ENCODE measurements around the gene BRME1. TPM values are rescaled to one million over a fixed set of nuclear protein-coding genes. Genes with fewer than 3 reads are reported as not detected.
A peak's percentile ranks its signal among the peaks of the same experiment; 100 is the strongest.

BRME1 gene
- total and polyA plus RNA-seq, 4 donors, result 1.8 to 3.1 (median 2.2) TPM

DNA sequence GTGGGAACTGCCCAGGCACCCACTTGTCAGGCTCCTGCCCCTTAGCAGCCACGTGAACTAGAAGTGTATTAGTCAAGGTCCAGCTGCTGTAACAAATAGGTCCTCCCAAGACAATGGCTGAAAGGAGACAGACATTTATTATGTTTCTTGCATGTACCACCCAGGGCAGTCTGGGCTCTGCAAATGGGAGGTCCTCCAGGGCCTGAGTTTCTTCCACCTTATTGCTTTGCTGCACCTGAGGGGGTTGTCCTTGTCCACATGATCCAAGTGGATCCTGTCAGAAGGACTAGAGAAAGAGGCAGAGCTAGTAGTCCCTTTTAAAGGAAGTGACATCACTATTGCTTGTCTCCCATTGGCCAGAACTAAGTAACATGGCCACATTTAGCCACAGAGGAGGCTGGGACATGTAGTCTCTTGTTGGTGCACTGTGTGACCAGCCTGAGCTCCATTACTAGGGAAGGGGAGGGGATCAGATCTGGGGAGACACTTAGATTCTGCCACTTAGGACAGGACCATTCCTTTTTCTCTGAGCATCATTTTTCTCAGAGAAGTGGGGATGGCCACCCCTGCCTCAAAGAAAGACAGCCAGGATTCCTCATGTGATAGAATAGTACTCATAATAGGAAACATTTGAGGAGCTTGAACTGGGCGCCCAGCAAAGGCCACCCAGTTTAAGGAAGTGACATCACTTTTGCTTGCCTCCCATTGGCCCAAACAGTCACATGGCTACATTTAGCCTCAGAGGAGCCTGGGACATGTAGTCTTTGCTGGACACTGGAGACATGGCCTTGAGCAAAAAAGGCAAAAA lies 15.2 kb upstream of the BRME1 start:
- intact Hi-C loops (cut with DNase I), result no loop called here
- Histone ChIP-seq H3K27ac (ENCODE audit: low read depth in 1 of 2, low read length in 2 of 2) (no peak overlapping the region), H3K36me3 (ENCODE audit: control insufficient read depth in 1 of 2, insufficient read depth in 2 of 2, low read length in 1 of 2) (peaks cover 0 to 15% of the 10 kb centered on the region in 2 donors), H3K4me1 (ENCODE audit: control insufficient read depth in 1 of 2, insufficient read depth in 2 of 2, low read length in 2 of 2) (no peaks in the 10 kb centered on the region), H3K9me3 (ENCODE audit: control insufficient read depth, low read length) (no peaks in the 10 kb centered on the region), H3K4me3 (ENCODE audit: low read length in 2 of 2) (no peak overlapping the region), H3K27me3 (ENCODE audit: control insufficient read depth in 1 of 2, insufficient read depth in 2 of 2, low read length in 1 of 2) (no peaks in the 10 kb centered on the region)
- no peak for DNase-seq
- 83 to 85% methylated on average over 2 of the region's 2 CpGs for WGBS, 2 donors
- ATAC-seq (ENCODE audit: low FRiP score), result no peak

DNA sequence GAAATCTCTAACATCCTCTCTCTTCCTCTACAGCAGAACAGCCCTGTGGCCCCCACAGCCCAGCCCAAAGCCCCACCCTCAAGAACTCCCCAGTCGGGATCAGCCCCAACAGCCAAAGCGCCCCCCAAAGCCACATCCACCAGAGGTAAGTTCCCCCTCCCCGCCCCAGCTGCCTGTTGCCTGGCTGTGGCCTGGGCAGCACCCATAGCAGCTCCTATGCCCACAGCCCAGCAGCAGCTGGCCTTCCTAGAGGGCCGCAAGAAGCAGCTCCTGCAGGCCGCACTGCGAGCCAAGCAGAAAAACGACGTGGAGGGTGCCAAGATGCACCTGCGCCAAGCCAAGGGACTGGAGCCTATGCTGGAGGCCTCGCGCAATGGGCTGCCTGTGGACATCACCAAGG lies 14.6 kb upstream of the BRME1 start:
- Histone ChIP-seq H3K27me3 (ENCODE audit: control insufficient read depth in 1 of 2, insufficient read depth in 2 of 2, low read length in 1 of 2) (no peaks in the 10 kb centered on the region), H3K4me1 (ENCODE audit: control insufficient read depth in 1 of 2, insufficient read depth in 2 of 2, low read length in 2 of 2) (no peaks in the 10 kb centered on the region), H3K36me3 (ENCODE audit: control insufficient read depth in 1 of 2, insufficient read depth in 2 of 2, low read length in 1 of 2) (peaks cover 0 to 15% of the 10 kb centered on the region in 2 donors), H3K9me3 (ENCODE audit: control insufficient read depth, low read length) (no peaks in the 10 kb centered on the region), H3K27ac (ENCODE audit: low read depth in 1 of 2, low read length in 2 of 2) (no peak overlapping the region), H3K4me3 (ENCODE audit: low read length in 2 of 2) (no peak overlapping the region)
- no peak for ATAC-seq (ENCODE audit: low FRiP score)
- WGBS, 2 donors, result 96 to 98% methylated on average over 11 of the region's 11 CpGs
- intact Hi-C loops (cut with DNase I), result no loop called here
- no peak for DNase-seq

DNA sequence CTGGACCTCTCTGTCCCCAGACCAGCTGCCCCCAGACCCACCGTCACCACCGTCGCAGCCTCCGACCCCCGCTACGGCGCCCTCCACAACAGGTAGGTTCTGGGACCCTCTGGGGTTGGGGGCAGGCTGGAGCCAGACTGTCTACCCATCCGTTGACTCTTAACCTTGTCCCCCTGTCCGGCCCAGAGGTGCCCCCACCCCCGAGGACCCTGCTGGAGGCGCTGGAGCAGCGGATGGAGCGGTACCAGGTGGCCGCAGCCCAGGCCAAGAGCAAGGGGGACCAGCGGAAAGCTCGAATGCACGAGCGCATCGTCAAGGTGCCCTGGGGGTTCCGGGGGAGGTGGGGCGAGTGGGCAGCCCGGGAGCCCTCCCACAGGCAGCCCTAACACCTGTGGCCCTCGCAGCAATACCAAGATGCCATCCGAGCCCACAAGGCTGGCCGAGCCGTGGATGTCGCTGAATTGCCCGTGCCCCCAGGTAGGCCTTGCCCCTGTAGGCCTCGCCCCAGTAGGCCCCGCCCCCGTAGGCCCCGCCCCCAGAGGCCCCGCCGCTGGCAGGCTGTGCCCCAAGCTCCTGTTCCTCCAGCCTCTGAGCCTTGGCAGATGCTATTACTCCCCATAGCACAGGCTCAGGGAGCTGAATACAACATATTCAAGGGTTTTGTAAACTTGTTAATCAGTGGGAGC lies 13.0 kb upstream of the BRME1 start:
- intact Hi-C loops (cut with DNase I), result no loop called here
- peaks cover 0 to 15% of the 10 kb centered on the region in 2 donors for H3K36me3 ChIP-seq (ENCODE audit: control insufficient read depth in 1 of 2, insufficient read depth in 2 of 2, low read length in 1 of 2)

DNA sequence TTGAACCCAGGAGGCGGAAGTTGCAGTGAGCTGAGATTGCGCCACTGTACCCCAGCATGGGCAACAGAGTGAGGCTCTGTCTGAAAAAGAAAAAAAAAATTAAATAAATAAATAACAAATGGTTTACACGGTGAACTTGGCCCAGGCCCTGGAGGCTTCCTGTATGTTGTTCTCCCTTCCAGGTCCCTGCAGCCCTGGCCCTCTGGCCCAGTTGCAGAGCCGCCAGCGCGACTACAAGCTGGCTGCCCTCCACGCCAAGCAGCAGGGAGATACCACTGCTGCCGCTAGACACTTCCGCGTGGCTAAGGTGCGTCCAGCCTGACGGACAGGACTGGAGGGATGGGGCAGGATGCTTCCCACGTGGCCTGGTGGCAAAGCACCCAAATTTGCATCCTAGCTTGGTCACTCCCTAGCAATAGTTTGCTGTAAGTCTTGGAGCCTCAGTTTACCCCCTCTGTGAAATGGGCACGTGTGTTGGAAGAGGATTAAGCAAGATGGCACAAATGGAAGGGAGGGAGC lies 12.0 kb upstream of the BRME1 start:
- Histone ChIP-seq H3K9me3 (ENCODE audit: control insufficient read depth, low read length) (no peaks in the 10 kb centered on the region), H3K27me3 (ENCODE audit: control insufficient read depth in 1 of 2, insufficient read depth in 2 of 2, low read length in 1 of 2) (no peaks in the 10 kb centered on the region), H3K4me3 (ENCODE audit: low read length in 2 of 2) (no peak overlapping the region), H3K36me3 (ENCODE audit: control insufficient read depth in 1 of 2, insufficient read depth in 2 of 2, low read length in 1 of 2) (peaks cover 0 to 8% of the 10 kb centered on the region in 2 donors), H3K4me1 (ENCODE audit: control insufficient read depth in 1 of 2, insufficient read depth in 2 of 2, low read length in 2 of 2) (no peaks in the 10 kb centered on the region), H3K27ac (ENCODE audit: low read depth in 1 of 2, low read length in 2 of 2) (no peak overlapping the region)
- WGBS, 2 donors, result 89 to 90% methylated on average over 14 of the region's 14 CpGs
- ATAC-seq (ENCODE audit: low FRiP score) (no peak), DNase-seq (no peak)
- intact Hi-C loops (cut with DNase I), result no loop called here

More for the DNA sequence above, 13.0 kb upstream of the BRME1 start:
- ATAC-seq (ENCODE audit: low FRiP score), result peak; percentile 37
- Histone ChIP-seq H3K9me3 (ENCODE audit: control insufficient read depth, low read length) (no peaks in the 10 kb centered on the region), H3K4me1 (ENCODE audit: control insufficient read depth in 1 of 2, insufficient read depth in 2 of 2, low read length in 2 of 2) (no peaks in the 10 kb centered on the region), H3K4me3 (ENCODE audit: low read length in 2 of 2) (no peak overlapping the region), H3K27me3 (ENCODE audit: control insufficient read depth in 1 of 2, insufficient read depth in 2 of 2, low read length in 1 of 2) (no peaks in the 10 kb centered on the region), H3K27ac (ENCODE audit: low read depth in 1 of 2, low read length in 2 of 2) (no peak overlapping the region)
- no peak for DNase-seq
- 85 to 86% methylated on average over 34 of the region's 34 CpGs for WGBS, 2 donors

DNA sequence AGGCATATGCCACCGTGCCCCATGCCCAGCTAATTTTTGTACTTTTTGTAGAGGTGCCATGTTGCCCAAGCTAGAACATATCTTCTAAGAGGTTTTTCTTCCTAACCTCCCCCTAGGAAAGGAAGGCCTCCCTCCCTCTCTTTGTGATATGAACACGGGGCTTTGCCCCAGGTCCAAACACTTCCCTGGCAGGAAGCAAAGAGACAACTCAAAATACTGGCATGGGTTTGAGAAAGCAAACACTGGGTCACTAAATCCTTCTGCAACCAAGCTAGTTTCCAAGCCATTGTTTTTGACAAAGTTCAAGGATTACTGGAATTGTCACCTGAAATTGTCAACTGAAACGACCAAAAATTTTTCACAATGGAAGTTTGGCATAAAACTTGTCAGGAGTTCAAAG lies 8.9 kb upstream of the BRME1 start:
- Histone ChIP-seq H3K9me3 (ENCODE audit: control insufficient read depth, low read length) (no peaks in the 10 kb centered on the region), H3K4me3 (ENCODE audit: low read length in 2 of 2) (no peak overlapping the region), H3K36me3 (ENCODE audit: control insufficient read depth in 1 of 2, insufficient read depth in 2 of 2, low read length in 1 of 2) (peaks cover 0 to 4% of the 10 kb centered on the region in 2 donors), H3K27me3 (ENCODE audit: control insufficient read depth in 1 of 2, insufficient read depth in 2 of 2, low read length in 1 of 2) (no peaks in the 10 kb centered on the region), H3K27ac (ENCODE audit: low read depth in 1 of 2, low read length in 2 of 2) (no peak overlapping the region), H3K4me1 (ENCODE audit: control insufficient read depth in 1 of 2, insufficient read depth in 2 of 2, low read length in 2 of 2) (no peaks in the 10 kb centered on the region)
- WGBS, 2 donors, result 74% methylated on average over 3 of the region's 3 CpGs
- intact Hi-C loops (cut with DNase I), result no loop called here
- DNase-seq (no peak), ATAC-seq (ENCODE audit: low FRiP score) (no peak)

DNA sequence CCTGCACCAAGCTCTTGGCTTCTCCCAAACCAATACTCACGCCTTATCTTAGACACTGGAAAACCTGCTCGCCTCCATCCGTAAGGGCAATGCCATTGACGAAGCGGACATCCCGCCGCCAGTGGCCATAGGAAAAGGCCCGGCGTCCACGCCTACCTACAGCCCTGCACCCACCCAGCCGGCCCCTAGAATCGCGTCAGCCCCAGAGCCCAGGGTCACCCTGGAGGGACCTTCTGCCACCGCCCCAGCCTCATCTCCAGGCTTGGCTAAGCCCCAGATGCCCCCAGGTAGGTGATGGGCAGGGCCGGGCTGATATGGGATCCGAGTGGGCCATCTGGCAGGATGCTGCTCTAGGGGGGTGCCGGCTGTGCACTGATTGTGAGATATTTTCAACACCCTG lies 7.4 kb upstream of the BRME1 start:
- Histone ChIP-seq H3K4me1 (ENCODE audit: control insufficient read depth in 1 of 2, insufficient read depth in 2 of 2, low read length in 2 of 2) (no peaks in the 10 kb centered on the region), H3K4me3 (ENCODE audit: low read length in 2 of 2) (no peak overlapping the region), H3K36me3 (ENCODE audit: control insufficient read depth in 1 of 2, insufficient read depth in 2 of 2, low read length in 1 of 2) (no peaks in the 10 kb centered on the region), H3K27ac (ENCODE audit: low read depth in 1 of 2, low read length in 2 of 2) (no peak overlapping the region), H3K27me3 (ENCODE audit: control insufficient read depth in 1 of 2, insufficient read depth in 2 of 2, low read length in 1 of 2) (no peaks in the 10 kb centered on the region), H3K9me3 (ENCODE audit: control insufficient read depth, low read length) (no peaks in the 10 kb centered on the region)
- 93 to 95% methylated on average over 17 of the region's 17 CpGs for WGBS, 2 donors
- no peak for ATAC-seq (ENCODE audit: low FRiP score)
- intact Hi-C loops (cut with DNase I), result no loop called here
- DNase-seq, result no peak

DNA sequence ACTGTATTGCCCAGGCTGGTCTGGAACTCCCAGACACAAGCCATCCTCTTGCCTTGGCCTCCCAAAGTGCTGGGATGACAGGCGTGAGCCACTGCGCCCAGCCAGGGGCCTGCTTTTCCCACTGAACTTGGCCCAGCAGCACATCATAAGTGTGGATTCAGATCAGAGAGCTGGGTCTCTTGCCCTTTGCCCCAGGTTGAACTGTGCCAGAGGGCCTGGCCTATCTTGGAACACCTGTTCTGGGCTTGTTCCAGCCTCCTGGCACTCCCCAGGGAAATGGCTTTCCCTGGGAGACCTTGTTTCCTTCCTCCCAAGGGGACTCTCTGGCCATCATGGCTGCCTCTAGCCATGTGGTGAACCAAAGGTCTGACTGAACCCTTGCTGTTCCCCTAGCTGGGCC lies 3.5 kb upstream of the BRME1 start:
- no peak overlapping the region for H3K27ac ChIP-seq (ENCODE audit: low read depth in 1 of 2, low read length in 2 of 2)
- intact Hi-C loops (cut with DNase I), result no loop called here
- WGBS, 2 donors, result 88 to 94% methylated on average over 2 of the region's 2 CpGs
- no peaks in the 10 kb centered on the region for H3K9me3 ChIP-seq (ENCODE audit: control insufficient read depth, low read length)
- H3K36me3 ChIP-seq (ENCODE audit: control insufficient read depth in 1 of 2, insufficient read depth in 2 of 2, low read length in 1 of 2), result no peaks in the 10 kb centered on the region
- no peaks in the 10 kb centered on the region for H3K27me3 ChIP-seq (ENCODE audit: control insufficient read depth in 1 of 2, insufficient read depth in 2 of 2, low read length in 1 of 2)
- ATAC-seq (ENCODE audit: low FRiP score), result no peak
- H3K4me1 ChIP-seq (ENCODE audit: control insufficient read depth in 1 of 2, insufficient read depth in 2 of 2, low read length in 2 of 2), result no peaks in the 10 kb centered on the region
- H3K4me3 ChIP-seq (ENCODE audit: low read length in 2 of 2), result no peak overlapping the region
- no peak for DNase-seq

DNA sequence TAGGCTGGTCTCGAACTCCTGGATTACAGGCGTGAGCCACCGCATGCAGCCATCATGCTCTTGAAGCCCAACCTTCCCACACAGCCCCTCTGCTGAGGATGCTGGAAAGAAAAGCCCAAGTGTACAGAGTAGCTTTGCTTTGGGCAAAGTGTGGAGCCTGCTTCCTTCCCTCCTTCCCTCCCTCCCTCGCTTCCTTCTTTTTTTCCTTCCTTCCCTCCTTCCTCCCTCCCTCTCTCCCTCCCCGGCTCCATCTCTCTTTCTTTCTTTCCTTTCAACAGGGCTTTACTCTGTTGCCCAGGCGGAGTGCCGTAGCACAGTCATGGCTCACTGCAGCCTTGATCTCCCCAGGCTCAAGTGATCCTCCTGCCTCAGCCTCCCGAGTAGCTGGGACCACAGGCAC lies 2.8 kb upstream of the BRME1 start:
- no peaks in the 10 kb centered on the region for H3K9me3 ChIP-seq (ENCODE audit: control insufficient read depth, low read length)
- no peaks in the 10 kb centered on the region for H3K4me1 ChIP-seq (ENCODE audit: control insufficient read depth in 1 of 2, insufficient read depth in 2 of 2, low read length in 2 of 2)
- WGBS, 2 donors, result 86 to 91% methylated on average over 8 of the region's 8 CpGs
- ATAC-seq (ENCODE audit: low FRiP score) (no peak), DNase-seq (no peak)
- intact Hi-C loops (cut with DNase I), result no loop called here
- no peak overlapping the region for H3K27ac ChIP-seq (ENCODE audit: low read depth in 1 of 2, low read length in 2 of 2)
- no peak overlapping the region for H3K4me3 ChIP-seq (ENCODE audit: low read length in 2 of 2)
- H3K36me3 ChIP-seq (ENCODE audit: control insufficient read depth in 1 of 2, insufficient read depth in 2 of 2, low read length in 1 of 2), result no peaks in the 10 kb centered on the region
- H3K27me3 ChIP-seq (ENCODE audit: control insufficient read depth in 1 of 2, insufficient read depth in 2 of 2, low read length in 1 of 2), result no peaks in the 10 kb centered on the region
